ENCODE measurements around the gene EMC1.
"Not testable (repeated sequence)": the region's sequence is repeated elsewhere in the genome, so short reads cannot be mapped to it uniquely, and the experiment has no call there.

Gene EMC1

DNA sequence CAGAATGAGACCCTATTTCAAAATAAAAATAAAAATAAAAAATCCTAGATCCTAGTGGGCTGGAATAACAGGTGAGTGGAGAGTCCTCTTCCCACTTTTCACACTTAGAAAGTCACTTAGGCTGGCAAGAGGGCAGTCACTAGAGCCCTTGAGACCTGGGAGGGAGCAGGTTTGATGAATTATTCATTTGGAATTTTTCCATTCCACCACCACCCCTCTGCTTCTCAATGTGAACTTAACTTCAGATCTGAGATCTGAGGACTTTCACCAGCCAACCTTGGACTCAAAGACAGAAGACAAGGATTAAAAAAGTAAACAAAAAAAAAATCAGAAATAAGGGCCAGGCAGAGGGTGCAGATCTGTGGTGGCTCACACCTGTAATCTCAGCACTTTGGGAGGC, 20.7 kb upstream of the EMC1 start:
- Mint-ChIP-seq H3K4me3 (no peak overlapping the region), H3K4me1 (peaks cover 7% of the 10 kb centered on the region), H3K27me3 (peaks cover 38% of the 10 kb centered on the region), H3K27ac (no peak overlapping the region), H3K9me3 (peaks cover 10 to 13% of the 10 kb centered on the region in 2 donors)
- DNase-seq (no peak), ATAC-seq (no peak)

DNA sequence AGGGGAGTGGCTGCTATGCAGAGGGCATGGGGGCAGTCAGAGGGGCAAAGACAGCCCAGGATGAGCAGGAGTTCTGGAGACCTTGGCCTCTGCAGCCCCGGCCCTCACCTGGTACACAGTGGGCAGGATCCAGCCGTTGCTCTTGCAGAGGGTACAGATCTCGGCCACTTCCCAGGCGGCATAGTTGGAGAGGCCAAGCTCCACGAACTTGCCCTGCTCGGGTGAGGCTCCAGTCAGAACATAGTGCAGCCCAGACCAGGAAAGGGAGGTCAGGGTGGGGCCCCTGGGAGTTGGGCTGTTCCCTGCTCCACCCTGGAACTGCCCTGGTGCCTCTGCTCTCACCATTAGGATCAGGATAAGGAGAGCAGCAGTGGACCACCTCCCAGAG, 19.0 kb upstream of the EMC1 start:
- ATAC-seq, H3K4me3 Mint-ChIP-seq, H3K4me1 Mint-ChIP-seq, H3K27ac Mint-ChIP-seq, H3K9me3 Mint-ChIP-seq, DNase-seq: not testable (repeated sequence)
- H3K27me3 Mint-ChIP-seq: peaks cover 38% of the 10 kb centered on the region

DNA sequence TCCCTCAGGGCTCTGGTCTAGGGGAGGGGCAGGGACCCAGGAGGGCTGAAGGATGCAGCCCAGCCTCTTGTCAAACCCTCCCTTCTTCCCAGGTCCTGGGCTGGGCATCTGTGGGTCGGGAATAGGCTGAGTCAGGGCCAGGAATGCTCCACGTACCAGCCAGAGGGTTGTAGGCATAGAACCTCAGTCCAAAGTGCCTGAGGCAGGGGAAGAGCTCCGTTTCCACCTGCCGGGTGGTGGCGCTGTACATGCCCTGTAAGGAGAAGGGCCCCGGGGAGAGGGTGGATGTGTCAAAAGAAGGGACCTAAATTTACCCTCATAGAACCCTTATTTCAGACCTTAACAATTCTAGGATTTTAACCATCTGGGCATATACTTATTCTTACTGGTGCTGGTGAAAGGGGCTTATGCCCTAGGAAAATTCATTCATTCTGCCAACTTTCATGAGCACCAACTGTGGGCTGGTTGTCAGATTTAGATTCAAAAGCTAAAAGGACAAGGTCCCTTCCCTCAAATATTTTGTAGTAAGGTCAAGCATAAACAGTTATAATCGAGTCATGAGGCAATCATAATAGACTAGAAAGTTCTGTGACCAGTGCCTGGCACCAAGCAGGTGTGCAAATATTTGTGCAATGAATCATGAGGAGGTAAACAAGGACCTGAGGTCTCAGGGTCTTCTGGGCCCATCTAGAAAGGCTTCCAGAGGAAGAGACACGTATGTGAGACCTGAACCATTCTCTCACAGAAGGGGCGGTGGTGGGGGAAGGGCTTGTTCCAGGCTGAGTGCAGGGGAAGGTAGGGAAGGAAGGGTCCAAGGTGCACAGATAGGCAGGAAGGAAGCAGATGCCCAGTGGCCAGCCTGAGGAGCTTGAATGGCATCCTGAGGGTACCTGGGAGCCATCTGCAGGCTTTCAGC, 18.4 kb upstream of the EMC1 start:
- H3K27ac Mint-ChIP-seq, DNase-seq, ATAC-seq, H3K4me3 Mint-ChIP-seq, H3K4me1 Mint-ChIP-seq, H3K9me3 Mint-ChIP-seq: not testable (repeated sequence)
- H3K27me3 Mint-ChIP-seq: peaks cover 36% of the 10 kb centered on the region

DNA sequence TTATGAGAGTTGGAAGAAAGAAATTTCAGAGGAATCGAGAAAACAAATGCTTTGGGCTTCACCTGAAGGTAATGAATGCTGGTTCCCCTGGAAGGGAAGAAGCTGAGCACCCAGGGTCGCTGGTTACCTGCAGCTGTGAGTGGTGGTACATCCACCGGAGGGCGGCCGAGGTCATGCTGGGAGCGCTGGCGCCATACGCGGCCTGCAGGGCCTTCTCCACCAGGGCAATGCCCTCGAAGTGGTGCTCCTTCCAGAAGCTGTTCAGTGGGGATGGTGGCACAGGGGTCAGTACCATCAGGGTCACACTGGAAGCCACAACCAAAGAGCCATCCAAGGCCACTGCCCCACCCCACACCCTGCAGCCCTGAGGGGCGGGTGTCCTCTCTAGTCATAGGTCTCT, 17.1 kb upstream of the EMC1 start:
- ATAC-seq (no peak), DNase-seq (no peak)
- H3K9me3 Mint-ChIP-seq: peaks cover 0 to 4% of the 10 kb centered on the region in 2 donors
- H3K4me3 Mint-ChIP-seq: no peak overlapping the region
- peaks cover 4% of the 10 kb centered on the region for H3K4me1 Mint-ChIP-seq
- H3K27me3 Mint-ChIP-seq: peaks cover 24% of the 10 kb centered on the region
- H3K27ac Mint-ChIP-seq: no peak overlapping the region

DNA sequence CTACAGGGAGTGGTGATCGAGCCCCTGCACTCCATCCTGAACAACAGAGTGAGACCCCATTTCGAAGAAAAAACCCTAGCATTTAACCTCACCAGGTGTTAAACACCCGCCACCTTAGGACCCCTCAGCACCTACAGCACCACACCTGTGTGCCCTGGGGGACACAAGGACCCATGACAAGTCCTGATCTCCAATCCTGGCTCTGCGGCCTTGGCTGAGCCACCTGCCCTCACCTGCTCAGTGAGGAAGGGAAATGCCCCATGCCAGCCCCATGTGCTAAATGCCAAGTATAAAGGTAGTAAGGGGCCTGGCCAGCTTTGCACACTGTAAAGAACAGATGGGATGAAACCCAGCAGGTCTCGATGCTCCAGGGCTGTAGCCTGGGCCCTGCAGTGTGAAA, 11.4 kb upstream of the EMC1 start:
- no peaks in the 10 kb centered on the region for H3K27me3 Mint-ChIP-seq
- DNase-seq: no peak
- no peak overlapping the region for H3K4me3 Mint-ChIP-seq
- H3K9me3 Mint-ChIP-seq: no peaks in the 10 kb centered on the region
- ATAC-seq: no peak
- peaks cover under 1% of the 10 kb centered on the region for H3K4me1 Mint-ChIP-seq
- no peak overlapping the region for H3K27ac Mint-ChIP-seq

DNA sequence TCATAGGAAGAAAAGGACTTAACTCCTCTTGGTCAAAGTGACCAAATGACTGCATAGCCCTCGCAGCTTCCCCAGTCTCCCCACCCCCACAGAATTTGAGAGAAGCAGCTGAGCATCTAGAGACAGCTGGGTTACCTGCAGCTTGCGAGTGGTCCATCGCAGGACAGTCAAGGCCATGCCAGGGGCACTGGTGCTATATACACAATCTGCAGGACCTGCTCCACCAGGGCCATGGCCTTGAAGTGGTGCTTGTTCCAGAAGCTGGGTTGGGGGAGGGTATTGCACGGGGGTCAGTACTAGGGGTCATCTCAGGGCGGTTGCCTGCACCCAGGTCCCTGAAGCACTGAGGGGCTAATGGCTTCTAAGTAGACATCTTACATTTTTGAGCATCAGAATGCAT, 10.7 kb upstream of the EMC1 start:
- no peak overlapping the region for H3K27ac Mint-ChIP-seq

DNA sequence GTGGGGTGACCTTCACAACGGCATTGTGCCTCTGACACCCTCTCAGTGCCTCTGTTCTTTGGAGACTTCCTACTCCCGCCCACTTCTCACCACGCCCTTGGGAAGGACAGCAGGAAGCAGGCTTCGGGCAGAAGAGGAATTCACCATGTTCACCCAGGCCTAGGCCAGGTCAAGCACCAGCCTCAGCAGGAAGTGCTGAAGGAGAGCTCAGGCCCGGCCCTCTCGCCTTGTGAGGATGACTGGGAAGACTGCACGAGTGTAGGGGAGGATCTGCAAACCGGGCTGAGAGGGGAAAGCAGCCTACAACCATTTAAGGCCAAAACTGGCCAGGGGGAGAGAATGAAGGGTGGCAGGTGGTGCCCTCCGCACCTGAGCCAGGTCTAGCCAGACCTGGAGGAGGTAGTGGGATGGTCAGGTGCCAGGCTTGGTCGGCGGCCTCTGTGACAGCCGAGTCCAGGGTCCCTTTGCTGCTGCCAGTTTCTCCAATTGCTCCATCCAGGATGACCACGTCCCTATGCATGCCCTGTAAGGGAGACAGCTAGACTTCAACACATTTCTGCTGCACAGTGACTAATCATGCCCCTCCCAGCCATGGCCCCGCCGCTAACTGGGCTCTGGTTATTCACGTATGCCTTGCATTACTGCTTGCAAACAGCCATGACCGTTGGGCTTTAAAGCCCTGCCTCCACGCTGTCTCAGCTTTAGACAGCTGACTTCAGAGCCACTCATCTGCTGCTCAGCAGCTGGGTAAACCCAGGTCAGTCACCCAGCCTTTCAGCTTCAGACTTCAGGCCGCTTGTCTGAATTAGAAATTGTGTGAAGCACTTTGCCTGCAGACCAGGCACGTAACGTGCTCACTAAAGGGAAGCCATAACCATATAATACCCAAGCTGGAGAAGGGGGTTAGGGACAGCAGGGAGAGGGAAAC, 9.2 kb upstream of the EMC1 start:
- no peak for ATAC-seq
- Mint-ChIP-seq H3K4me3 (no peak overlapping the region), H3K27ac (peak overlapping the region in 1 of 2 donors; percentile 29), H3K27me3 (no peaks in the 10 kb centered on the region), H3K4me1 (peaks cover 18% of the 10 kb centered on the region), H3K9me3 (no peaks in the 10 kb centered on the region)
- DNase-seq: no peak

More for the DNA sequence above, 10.7 kb upstream of the EMC1 start:
- Mint-ChIP-seq H3K4me1 (peaks cover 8% of the 10 kb centered on the region), H3K4me3 (no peak overlapping the region), H3K27me3 (no peaks in the 10 kb centered on the region), H3K9me3 (no peaks in the 10 kb centered on the region)
- DNase-seq (no peak), ATAC-seq (no peak)

DNA sequence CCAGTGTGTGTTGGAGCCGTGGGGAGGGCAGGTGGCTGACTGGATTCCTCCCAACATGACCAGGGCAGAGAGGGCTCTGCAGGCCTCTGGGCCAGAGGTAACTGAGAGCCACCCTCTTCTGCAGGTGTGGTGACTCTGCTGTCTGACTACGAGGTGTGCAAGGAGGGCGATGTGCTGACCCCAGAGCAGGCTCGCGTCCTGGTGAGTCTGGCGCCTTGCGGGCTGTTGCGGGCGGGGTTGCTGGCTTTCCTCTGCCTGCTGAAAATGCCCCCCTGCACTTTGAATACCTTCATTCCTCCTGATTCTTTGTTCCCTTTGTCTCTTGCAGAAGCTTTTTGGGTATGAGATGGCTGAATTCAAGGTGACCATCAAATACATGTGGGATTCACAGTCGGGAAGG, 7.0 kb upstream of the EMC1 start:
- no peaks in the 10 kb centered on the region for H3K27me3 Mint-ChIP-seq

DNA sequence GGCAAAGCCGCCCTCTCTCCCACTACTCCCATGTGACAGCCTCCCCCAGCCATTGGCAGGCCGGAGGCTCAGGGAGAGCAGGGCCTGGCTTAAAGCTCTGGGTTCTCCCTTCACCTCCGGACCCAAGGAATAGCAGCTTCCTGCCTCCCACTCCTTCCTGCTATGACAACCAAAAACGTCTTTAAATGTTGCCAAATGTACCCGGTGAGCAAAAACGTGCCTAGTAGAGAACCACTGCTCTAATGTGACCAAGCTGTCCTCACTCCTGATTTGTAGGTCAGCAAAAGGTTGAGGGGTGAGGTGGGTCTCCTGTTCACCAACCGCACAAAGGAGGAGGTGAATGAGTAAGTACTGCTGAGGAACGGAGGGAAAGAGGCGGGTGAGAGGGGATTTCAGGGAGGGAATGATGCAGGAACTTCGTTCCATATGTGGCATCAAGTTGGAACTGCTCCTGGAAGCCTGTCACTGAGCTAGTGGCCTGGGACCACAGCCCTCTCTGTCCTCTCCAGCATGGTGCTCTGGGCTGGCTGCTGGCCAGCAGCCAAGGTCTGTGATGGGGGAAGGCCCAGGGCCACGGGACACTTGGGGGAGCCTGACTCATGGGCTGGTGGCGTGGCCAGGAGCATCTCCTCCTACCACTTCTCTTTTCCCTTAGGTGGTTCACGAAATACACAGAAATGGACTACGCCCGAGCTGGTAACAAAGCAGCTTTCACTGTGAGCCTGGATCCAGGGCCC, 6.0 kb upstream of the EMC1 start:
- H3K4me1 Mint-ChIP-seq: peaks cover 44% of the 10 kb centered on the region
- H3K27ac Mint-ChIP-seq: peak overlapping the region; percentile 84 to 92
- no peak overlapping the region for H3K4me3 Mint-ChIP-seq
- peak; percentile 52 for ATAC-seq
- H3K27me3 Mint-ChIP-seq: no peaks in the 10 kb centered on the region
- no peak for DNase-seq
- H3K9me3 Mint-ChIP-seq: no peaks in the 10 kb centered on the region

More for the DNA sequence above, 7.0 kb upstream of the EMC1 start:
- H3K27ac Mint-ChIP-seq: peak overlapping the region in 1 of 2 donors; percentile 87
- peaks cover 37% of the 10 kb centered on the region for H3K4me1 Mint-ChIP-seq
- DNase-seq (no peak), ATAC-seq (no peak)
- H3K9me3 Mint-ChIP-seq: no peaks in the 10 kb centered on the region
- no peak overlapping the region for H3K4me3 Mint-ChIP-seq

DNA sequence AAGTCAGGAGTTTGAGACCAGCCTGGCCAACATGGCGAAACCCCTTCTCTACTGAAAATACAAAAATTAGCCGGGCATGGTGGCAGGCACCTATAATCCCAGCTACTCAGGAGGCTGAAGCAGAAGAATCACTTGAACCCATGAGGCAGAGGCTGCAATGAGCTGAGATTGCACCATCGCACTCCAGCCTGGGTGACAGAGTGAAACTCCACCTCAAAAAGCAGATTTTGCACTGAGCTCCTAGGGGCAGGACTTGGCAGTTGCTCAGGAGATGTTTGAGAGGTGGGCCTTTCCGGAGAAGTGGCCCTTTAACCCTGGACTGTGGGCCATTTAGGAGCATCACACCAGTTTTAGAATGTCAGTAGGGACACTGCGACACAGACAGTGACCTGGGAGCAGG, 5.0 kb upstream of the EMC1 start:
- peaks cover 44% of the 10 kb centered on the region for H3K4me1 Mint-ChIP-seq
- not testable (repeated sequence) for ATAC-seq, H3K9me3 Mint-ChIP-seq, DNase-seq, H3K27me3 Mint-ChIP-seq, H3K4me3 Mint-ChIP-seq
- H3K27ac Mint-ChIP-seq: peak overlapping the region; percentile 57 to 76

DNA sequence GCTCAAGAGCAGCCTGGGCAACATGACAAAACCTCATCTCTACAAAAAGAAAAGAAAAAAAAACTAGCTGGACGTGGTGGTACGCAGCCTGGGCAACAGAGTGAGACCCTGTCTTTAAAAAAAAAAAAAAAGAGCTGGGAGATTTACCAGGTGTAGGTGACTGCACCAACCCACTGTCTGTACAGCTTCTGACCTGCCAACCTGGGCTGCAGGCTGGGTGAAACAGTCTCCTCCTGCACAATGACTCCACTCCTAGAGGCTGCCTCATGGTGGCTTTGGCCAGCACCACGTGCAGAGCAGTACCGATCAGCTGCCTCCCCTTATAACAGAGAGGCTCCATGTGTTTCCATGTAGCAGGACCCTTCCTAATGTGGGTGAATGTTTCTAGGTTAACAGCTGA, 4.0 kb upstream of the EMC1 start:
- Mint-ChIP-seq H3K27me3 (no peaks in the 10 kb centered on the region), H3K9me3 (no peaks in the 10 kb centered on the region), H3K27ac (no peak overlapping the region), H3K4me3 (no peak overlapping the region), H3K4me1 (peaks cover 50% of the 10 kb centered on the region)
- ATAC-seq (no peak), DNase-seq (no peak)

DNA sequence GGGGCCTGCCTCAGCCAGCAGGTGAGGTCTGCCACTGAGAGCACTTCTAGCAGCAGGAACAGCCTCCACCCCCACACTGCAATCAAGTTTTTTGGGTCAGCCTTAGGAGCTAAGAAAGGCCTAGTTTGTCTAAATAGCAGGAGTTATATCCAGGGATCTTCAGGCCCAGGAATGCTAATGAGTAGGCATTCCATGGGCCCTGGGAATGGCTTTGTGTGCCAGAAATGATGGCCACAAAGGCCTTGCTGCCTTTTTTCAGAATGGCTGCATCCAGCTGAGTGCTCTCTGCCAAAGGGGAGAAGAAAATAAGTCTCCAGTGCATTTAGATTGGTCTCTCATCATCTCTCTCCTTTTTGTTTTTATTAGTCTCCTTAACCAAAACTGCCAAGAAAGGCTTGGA, 3.1 kb upstream of the EMC1 start:
- H3K4me3 Mint-ChIP-seq: no peak overlapping the region
- peaks cover 58% of the 10 kb centered on the region for H3K4me1 Mint-ChIP-seq
- H3K9me3 Mint-ChIP-seq: no peaks in the 10 kb centered on the region
- H3K27ac Mint-ChIP-seq: peak overlapping the region; percentile 5 to 27
- no peaks in the 10 kb centered on the region for H3K27me3 Mint-ChIP-seq
- no peak for DNase-seq
- ATAC-seq: no peak

DNA sequence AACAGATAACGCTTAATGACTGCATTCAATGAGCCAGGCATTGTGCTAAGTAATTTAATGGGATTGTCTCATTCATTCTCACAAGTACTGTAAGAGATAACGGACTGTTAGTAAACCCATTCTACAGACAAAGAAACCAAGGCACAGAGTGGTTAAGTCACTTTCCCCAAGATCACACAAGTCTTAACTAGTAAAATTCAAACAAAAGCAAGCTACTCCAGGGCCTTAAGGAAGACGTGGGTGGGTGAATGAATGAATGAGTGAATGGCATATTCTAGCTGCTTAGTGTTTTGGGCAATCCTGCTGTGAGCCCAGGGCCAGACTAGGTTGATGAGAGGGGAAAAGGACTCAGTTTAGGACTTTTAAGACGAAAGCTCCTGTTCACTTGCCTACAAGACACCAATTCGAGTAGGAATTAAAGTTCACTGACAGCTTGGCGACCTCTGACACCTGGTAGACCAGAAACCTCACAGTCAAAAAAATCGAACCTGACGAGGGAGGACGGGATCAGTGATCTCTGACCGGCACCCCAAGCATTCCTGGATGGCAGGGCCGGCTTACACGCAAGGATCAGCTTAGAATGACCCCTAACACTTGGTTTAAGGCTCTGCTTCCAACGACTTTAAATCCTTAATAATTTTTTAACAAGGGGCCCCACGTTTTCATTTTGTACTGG, 557 bp downstream of the EMC1 start:
- H3K27ac Mint-ChIP-seq: peak overlapping the region; percentile 93 to 100

DNA sequence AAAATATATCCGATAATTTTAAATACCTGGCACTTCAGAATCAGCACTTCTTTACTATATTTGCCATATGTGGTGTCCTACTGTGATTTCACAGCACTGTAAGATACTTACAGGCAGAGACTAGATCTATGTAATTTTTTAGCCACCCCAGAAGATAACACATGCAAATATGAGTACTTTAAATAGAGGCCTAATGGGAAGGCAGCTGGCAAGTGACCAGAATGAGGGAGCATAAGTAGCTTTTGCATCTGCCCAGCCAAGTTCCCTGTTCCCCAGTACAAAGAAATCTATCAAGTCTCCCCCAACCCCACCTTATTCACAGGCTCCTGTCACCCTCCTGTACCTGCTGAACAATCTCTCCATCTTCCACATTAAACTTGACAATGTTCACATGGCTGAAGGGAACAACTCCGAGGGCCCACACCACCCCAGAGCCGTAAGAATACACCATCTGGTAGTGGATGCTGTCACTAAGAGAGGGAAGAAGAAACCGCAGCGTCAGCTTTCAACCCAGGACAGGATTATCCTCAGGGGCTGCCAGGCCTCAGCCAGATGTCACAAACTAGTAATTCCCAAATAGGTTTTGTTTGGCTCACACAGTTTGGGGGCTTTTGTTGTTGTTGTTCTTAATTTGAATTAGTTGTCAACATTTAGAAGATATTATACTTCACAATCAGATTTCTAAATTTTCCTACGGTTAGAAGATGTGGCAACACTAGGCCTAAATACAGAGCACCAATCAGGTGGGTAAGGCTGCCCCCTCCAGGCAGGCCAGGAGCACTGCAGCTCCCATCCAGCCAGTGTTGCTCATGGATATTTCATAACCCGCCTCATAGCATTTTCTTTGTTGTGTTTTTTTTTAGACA, 10.4 kb downstream of the EMC1 start:
- Mint-ChIP-seq H3K9me3 (no peaks in the 10 kb centered on the region), H3K4me3 (no peak overlapping the region), H3K4me1 (no peaks in the 10 kb centered on the region), H3K27ac (peak overlapping the region in 1 of 2 donors; percentile 30), H3K27me3 (no peaks in the 10 kb centered on the region)
- ATAC-seq: peak; percentile 89
- DNase-seq: peak; percentile 67 to 68

More for the DNA sequence above, 557 bp downstream of the EMC1 start:
- Mint-ChIP-seq H3K4me1 (peaks cover 42% of the 10 kb centered on the region), H3K27me3 (no peaks in the 10 kb centered on the region), H3K4me3 (peak overlapping the region; percentile 93 to 99), H3K9me3 (no peaks in the 10 kb centered on the region)
- DNase-seq: peak in 1 of 2 donors; percentile 16
- ATAC-seq: no peak
